ENCODE measurements around the gene PDIA5.

PDIA5 gene

DNA sequence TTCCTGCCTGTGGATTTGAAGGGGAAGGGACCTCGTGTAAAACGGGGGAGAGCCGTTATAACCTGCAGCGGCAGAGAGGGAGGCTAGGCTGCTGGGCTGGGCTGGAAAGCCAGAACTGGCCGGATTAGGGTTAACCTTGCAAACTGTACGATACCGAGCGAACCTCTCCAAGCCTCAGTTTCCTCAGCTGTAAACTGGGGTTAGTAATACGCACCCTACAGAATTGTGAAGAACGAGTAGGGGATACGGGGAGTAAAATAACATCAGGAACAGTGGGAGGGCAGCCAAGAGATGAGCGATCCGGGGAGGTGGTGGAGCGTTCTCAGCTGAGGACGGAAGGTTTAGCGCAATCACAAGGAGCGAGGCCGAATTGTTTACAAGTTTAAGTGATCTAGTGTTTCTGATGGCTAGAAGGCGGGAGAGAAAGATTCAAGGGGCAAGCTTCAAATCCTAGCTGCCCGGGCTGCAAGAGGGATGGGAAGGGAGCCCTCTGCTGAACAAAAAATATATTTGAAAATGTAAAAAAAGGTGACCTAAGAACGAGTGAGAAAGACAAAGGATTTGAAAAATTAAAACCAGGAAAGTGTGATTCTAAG, 38.5 kb upstream of the PDIA5 start:
- TF ChIP-seq, protein P1, sequence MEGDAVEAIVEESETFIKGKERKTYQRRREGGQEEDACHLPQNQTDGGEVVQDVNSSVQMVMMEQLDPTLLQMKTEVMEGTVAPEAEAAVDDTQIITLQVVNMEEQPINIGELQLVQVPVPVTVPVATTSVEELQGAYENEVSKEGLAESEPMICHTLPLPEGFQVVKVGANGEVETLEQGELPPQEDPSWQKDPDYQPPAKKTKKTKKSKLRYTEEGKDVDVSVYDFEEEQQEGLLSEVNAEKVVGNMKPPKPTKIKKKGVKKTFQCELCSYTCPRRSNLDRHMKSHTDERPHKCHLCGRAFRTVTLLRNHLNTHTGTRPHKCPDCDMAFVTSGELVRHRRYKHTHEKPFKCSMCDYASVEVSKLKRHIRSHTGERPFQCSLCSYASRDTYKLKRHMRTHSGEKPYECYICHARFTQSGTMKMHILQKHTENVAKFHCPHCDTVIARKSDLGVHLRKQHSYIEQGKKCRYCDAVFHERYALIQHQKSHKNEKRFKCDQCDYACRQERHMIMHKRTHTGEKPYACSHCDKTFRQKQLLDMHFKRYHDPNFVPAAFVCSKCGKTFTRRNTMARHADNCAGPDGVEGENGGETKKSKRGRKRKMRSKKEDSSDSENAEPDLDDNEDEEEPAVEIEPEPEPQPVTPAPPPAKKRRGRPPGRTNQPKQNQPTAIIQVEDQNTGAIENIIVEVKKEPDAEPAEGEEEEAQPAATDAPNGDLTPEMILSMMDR (IDR thresholded peaks at IDR 0.05; ENCODE audit: low read depth, low read length): peak; percentile 40; the same call in 1 of the 2 replicates
- no peaks in the 10 kb centered on the region for H3K36me3 ChIP-seq
- H3K9me3 ChIP-seq (ENCODE audit: severe bottlenecking): no peaks in the 10 kb centered on the region
- H3K27ac ChIP-seq: peak overlapping the region; percentile 71
- H3K27me3 ChIP-seq (ENCODE audit: insufficient read depth, low read depth, severe bottlenecking): no peaks in the 10 kb centered on the region
- peak overlapping the region; percentile 73 for H3K4me3 ChIP-seq (ENCODE audit: low read depth, low read length)
- peak; percentile 59 for DNase-seq

DNA sequence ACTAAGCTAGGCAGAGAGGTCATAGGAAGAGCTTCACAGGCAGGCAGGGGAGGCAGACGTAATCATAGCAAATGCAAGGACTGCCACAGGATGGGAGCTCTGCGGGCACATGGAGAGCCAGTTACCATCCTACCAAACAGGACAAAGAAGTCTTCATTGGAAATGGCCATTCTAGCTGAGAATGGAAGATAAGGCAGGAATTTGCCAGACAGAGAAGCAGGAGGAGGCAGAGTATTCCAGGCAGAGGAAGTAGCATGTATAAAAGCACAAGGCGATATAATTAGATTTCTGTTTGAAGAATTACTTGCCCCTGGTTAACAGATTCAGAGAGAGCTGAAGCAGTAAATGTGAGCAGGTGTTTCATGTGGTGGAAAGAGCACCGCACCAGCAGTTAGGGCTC, 35.8 kb upstream of the PDIA5 start:
- no peaks in the 10 kb centered on the region for H3K9me3 ChIP-seq (ENCODE audit: severe bottlenecking)
- DNase-seq: no peak
- no peak overlapping the region for H3K4me3 ChIP-seq (ENCODE audit: low read depth, low read length)
- TF ChIP-seq, protein P1 (IDR thresholded peaks at IDR 0.05; ENCODE audit: low read depth, low read length): no peak
- H3K36me3 ChIP-seq: no peaks in the 10 kb centered on the region
- H3K27me3 ChIP-seq (ENCODE audit: insufficient read depth, low read depth, severe bottlenecking): no peaks in the 10 kb centered on the region
- H3K27ac ChIP-seq: peak overlapping the region; percentile 12

DNA sequence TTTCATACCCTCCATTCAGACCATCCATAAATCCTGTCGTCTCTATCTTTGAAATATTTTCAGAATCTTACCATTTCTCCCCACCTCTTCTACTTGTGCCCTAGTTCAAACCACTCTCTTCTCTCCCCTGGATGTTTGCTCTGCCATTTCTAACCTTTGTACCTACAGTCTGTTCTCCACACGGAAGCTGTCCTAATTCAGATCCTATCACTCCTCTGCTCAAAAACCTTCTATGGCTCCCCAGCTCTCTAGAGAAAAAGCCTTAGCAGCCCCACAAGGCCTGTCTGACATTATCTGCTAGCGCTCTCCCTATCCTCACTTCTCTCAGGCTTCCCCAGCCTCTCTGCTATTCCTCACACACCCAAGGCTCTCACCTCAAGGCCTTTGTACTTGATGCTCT, 34.8 kb upstream of the PDIA5 start:
- H3K27me3 ChIP-seq (ENCODE audit: insufficient read depth, low read depth, severe bottlenecking): no peaks in the 10 kb centered on the region
- no peaks in the 10 kb centered on the region for H3K9me3 ChIP-seq (ENCODE audit: severe bottlenecking)

DNA sequence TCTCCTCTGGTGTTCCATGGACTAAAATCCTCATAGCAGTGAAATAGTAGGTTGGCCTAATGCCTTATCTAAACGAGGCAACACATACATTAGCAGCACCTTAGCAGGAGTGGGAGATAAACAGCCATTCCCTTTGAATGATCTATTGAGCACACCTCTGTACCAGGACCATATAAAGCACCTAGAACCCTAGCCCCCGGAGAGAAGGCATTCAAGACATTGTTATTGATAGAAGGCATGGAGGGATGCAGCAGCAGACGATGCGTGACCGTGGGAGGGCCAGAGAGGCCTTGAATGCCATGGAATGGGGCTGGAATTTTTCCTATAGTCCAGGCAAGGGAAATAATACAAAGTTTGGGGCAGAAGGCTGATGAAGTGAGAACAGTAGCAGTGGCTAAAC, 32.7 kb upstream of the PDIA5 start:
- no peak for DNase-seq
- Histone ChIP-seq H3K27ac (no peak overlapping the region), H3K27me3 (ENCODE audit: insufficient read depth, low read depth, severe bottlenecking) (no peaks in the 10 kb centered on the region), H3K4me3 (ENCODE audit: low read depth, low read length) (no peak overlapping the region), H3K36me3 (no peaks in the 10 kb centered on the region), H3K9me3 (ENCODE audit: severe bottlenecking) (no peaks in the 10 kb centered on the region)
- TF ChIP-seq, protein P1 (IDR thresholded peaks at IDR 0.05; ENCODE audit: low read depth, low read length): no peak

More for the DNA sequence above, 34.8 kb upstream of the PDIA5 start:
- TF ChIP-seq, protein P1 (IDR thresholded peaks at IDR 0.05; ENCODE audit: low read depth, low read length): no peak
- no peak overlapping the region for H3K4me3 ChIP-seq (ENCODE audit: low read depth, low read length)
- H3K36me3 ChIP-seq: no peaks in the 10 kb centered on the region
- DNase-seq: no peak
- H3K27ac ChIP-seq: no peak overlapping the region

DNA sequence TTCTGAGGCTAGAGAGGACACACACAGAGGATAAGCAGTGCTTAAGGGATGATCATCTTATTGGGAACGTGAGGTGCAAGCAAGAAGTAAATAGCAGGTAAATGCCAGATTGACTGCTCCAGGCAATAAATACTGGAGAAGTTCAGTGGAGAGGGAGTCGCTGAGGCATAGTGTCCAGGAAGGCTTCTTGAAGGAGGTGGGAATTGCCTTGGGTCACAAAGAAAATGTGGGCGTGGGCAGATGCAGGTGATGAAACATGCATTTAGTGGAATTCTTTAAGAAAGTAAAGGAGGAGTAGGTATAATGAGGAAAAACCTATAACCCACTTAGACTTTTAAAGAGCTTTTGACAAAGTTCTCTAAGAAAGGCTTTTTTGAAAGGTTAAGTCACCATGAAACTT, 31.8 kb upstream of the PDIA5 start:
- TF ChIP-seq, protein P1 (IDR thresholded peaks at IDR 0.05; ENCODE audit: low read depth, low read length): no peak
- no peak overlapping the region for H3K4me3 ChIP-seq (ENCODE audit: low read depth, low read length)
- peak; percentile 24 for DNase-seq
- no peak overlapping the region for H3K27ac ChIP-seq
- H3K27me3 ChIP-seq (ENCODE audit: insufficient read depth, low read depth, severe bottlenecking): no peaks in the 10 kb centered on the region
- H3K36me3 ChIP-seq: no peaks in the 10 kb centered on the region
- H3K9me3 ChIP-seq (ENCODE audit: severe bottlenecking): no peaks in the 10 kb centered on the region

Measured in WERI-Rb-1 (cell line).